GM12878 (cell line): ENCODE measurements around the gene AAMP. TPM values are rescaled to one million over a fixed set of nuclear protein-coding genes. Genes with fewer than 3 reads are reported as not detected.
A peak's percentile ranks its signal among the peaks of the same experiment; 100 is the strongest.

Experiments
- BACH1 ChIP-seq: fragments of 450-650 bp; IDR thresholded peaks from 2 replicates; pipeline ENCODE4 v1.6.1; 2017; ENCODE audit warnings: mild to moderate bottlenecking, borderline replicate concordance
- DPF2 ChIP-seq: fragments of 450-650 bp; IDR thresholded peaks from 2 replicates; pipeline ENCODE4 v1.6.1; 2017; ENCODE audit warnings: mild to moderate bottlenecking
- IKZF1 ChIP-seq: fragments of 450-650 bp; conservative IDR thresholded peaks from 2 replicates; pipeline ENCODE4 v1.6.1; 2017; ENCODE audit warnings: antibody characterized with exemption, mild to moderate bottlenecking
- KLF5 ChIP-seq: fragments of 450-650 bp; IDR thresholded peaks from 2 replicates; pipeline ENCODE4 v1.6.1; 2014; ENCODE audit warnings: mild to moderate bottlenecking; ENCODE audit not compliant: partially characterized antibody
- MLLT1 ChIP-seq: fragments of 450-650 bp; IDR thresholded peaks from 2 replicates; pipeline ENCODE4 v1.6.1; 2016; ENCODE audit warnings: mild to moderate bottlenecking
- NBN ChIP-seq: fragments of 450-650 bp; IDR thresholded peaks from 2 replicates; pipeline ENCODE4 v1.6.1; 2016
- RB1 ChIP-seq: fragments of 450-650 bp; formaldehyde crosslinking; IDR thresholded peaks from 2 replicates; pipeline ENCODE4 v1.6.1; 2017; ENCODE audit warnings: mild to moderate bottlenecking, borderline replicate concordance
- RUNX3 ChIP-seq: IDR thresholded peaks from 2 replicates; pipeline ENCODE4 v1.6.1; 2012; ENCODE audit warnings: low read length, inconsistent platforms
- SKIL ChIP-seq: fragments of 450-650 bp; IDR thresholded peaks from 2 replicates; pipeline ENCODE4 v1.6.1; 2017; ENCODE audit warnings: mild to moderate bottlenecking, low read depth, inconsistent platforms; ENCODE audit not compliant: poor library complexity, severe bottlenecking
- ZBTB11 ChIP-seq: fragments of 450-650 bp; formaldehyde crosslinking; IDR thresholded peaks from 2 replicates; pipeline ENCODE4 v1.5.0; 2022; ENCODE audit warnings: mild to moderate bottlenecking, missing genetic modification characterization
- ZBTB33 ChIP-seq: fragments of 450-650 bp; IDR thresholded peaks from 2 replicates; pipeline ENCODE4 v1.6.1; 2017; ENCODE audit warnings: mild to moderate bottlenecking
- ZNF207 ChIP-seq: fragments of 450-650 bp; IDR thresholded peaks from 2 replicates; pipeline ENCODE4 v1.6.1; 2014; ENCODE audit warnings: antibody characterized with exemption, mild to moderate bottlenecking, borderline replicate concordance
- ZNF217 ChIP-seq: fragments of 450-650 bp; IDR thresholded peaks from 2 replicates; pipeline ENCODE4 v1.6.1; 2017; ENCODE audit warnings: antibody characterized with exemption, mild to moderate bottlenecking
- ZNF24 ChIP-seq: fragments of 450-650 bp; IDR thresholded peaks from 2 replicates; pipeline ENCODE4 v1.6.1; 2017; ENCODE audit warnings: antibody characterized with exemption, mild to moderate bottlenecking
- polyA plus RNA-seq, 11 experiments: library from polyadenylated mRNA; depleted of rRNA in 4 of 11; unstranded in 6 of 11; stranded (reverse) in 5 of 11; fragments of >200 nt; fragmentation: Nextera tagmentation in 4 of 11; fragmentation: Illumina TruSeq in 1 of 11; extraction: Ambion mirVana in 4 of 11; extraction: Trizol in 1 of 11; gene quantifications; 1 replicate in 1 of 11; 2 replicates in 10 of 11; pipeline versions ENCODE4 v1.2.1 to v1.2.3, GENCODE V29; 2011 to 2016; ENCODE audit warnings: inconsistent platforms in 2 of 11, missing spikeins in 2 of 11, low read depth in 1 of 11
- total RNA-seq, 4 experiments: library from RNA; depleted of rRNA in 3 of 4; stranded (reverse); fragments of >200 nt in 3 of 4; fragmentation: Illumina TruSeq in 1 of 4; extraction: Trizol in 1 of 4; gene quantifications; 2 replicates each; pipeline versions ENCODE4 v1.2.1 to v1.2.3, GENCODE V29; 2013 to 2021

AAMP gene
- total and polyA plus RNA-seq, 10 of the 15 experiments (the other 5 are each of a cell fraction or from before 2014, with no cell fraction given): 4.4 to 140 (median 81.9) TPM

GRCh38 chr2:218301176-218301819 is 31.4 kb upstream of the AAMP start (continued):
- peak; percentile 76 for TF ChIP-seq SKIL
- TF ChIP-seq KLF5: no peak
- peak; percentile 82 for TF ChIP-seq ZNF24
- TF ChIP-seq ZNF217: peak; percentile 95
- TF ChIP-seq ZBTB11 (CRISPR knock-in tag): no peak
- 0 out of 2 replicates have a peak, but pooled peaks have one; percentile 49 for TF ChIP-seq MLLT1
- peak; percentile 24; the same call in 1 of the 2 replicates for TF ChIP-seq ZBTB33
- TF ChIP-seq ZNF207: peak; percentile 80; the same call in 1 of the 2 replicates
- TF ChIP-seq IKZF1: peak; percentile 34; the same call in 1 of the 2 replicates
- TF ChIP-seq RUNX3: peak; percentile 81
- TF ChIP-seq NBN: peak; percentile 85
- TF ChIP-seq BACH1: no peak
- TF ChIP-seq DPF2: peak; percentile 21; the same call in 1 of the 2 replicates
- 0 out of 2 replicates have a peak, but pooled peaks have one; percentile 52 for TF ChIP-seq RB1
